HG02870 (cell line): ENCODE measurements around the gene HAND1.

ENCODE experiments used
- ATAC-seq: cut with Tn5 transposase; IDR thresholded peaks from one replicate; pipeline ENCODE4 v1.9.1; 2021; ENCODE audit warnings: mild to moderate bottlenecking, moderate library complexity; ENCODE audit not compliant: unreplicated experiment

Gene HAND1

DNA sequence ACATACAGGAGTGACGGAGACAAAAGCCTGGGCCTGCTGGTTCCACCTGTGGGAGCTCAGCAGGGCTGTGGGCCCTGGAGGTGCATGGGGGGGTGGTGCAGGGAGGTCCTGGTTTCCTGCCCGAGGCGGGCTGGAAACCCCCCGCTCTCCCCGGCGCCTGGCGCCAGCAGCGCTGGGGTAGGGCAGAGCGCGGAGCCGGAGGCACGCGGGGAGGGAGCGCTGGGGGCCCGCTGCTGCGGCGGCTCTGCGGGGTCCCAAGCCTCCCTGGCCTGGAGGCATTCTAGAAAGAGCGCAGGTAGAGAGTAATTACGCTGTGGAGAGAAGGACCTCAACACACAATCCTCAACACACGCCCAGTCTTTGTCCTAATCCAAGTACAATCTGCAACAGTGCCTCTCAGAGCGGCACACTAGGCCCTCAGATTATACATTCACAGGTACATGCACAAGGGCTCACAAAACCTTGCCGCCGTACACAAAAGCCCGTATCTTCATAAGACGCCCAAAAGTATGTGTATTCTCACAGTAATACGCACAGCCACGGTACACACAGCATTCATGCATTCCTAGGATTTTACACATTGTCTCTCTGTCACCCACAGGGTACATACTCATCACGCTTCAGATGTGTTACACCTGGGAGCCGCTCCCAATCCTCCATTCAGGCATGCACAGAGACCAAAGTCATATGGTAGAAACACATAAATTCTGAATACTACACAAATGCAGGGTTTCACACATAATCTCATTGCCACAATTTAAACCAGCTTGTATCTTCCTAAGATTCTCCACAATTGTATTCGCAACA is 2.1 kb upstream of the HAND1 start:
- no peak for ATAC-seq

DNA sequence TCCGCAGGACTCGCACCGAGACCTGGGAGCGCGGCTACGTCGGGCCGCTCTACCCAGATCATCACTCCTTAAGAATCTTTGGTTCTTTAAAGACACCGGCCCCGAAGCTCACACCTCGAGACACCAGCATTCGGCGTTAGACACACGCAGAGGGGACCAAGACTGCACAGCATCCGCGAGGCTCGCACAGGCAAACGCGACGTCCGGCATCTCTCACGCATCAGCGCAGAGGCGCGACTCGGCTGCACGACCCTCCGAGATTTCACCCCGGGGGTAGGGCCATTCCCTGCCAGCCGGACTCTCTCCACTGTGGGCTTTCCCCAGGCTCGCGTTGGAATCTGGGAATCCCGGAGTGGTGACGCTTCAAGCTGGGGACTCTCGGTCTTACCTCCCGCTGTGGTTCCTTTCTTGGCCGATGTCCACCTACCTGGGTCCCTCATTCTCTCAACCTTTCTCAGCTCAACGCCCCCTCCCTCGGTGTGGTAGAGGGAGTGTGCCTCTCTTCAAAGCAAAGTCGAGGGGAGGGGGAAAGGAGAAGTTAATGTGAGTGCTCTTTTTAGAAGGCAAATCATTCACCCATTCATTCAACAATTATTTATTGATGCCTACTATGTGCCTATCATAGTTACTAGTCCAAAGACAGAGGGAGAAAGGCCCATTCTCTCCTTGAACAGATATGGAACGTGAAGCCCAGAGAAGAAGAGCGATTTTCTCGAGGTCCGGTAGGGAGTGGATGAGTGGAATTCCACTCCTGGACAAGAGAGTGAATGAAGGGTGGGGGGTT is 1.3 kb upstream of the HAND1 start:
- no peak for ATAC-seq

DNA sequence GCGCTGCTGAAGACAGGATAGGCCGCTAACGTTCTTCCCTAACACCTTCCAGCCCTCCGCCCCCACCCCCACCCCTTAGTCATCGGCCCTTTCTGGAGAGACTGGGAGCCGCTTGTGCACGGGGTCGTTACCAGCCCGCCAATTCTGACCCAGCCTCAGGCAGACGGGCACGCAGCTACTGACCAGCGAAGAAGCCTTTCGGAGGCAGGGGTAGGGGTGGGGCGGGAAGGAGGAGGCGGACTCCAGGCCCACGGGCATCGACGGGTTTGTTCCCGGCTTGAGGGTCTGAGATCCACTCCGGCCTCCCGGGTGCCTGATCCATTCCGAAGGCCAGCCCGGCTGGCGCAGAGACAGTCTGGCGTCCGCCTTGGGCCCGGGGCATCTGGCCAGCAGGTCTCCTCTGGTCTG is 729 bp upstream of the HAND1 start:
- ATAC-seq, result no peak

DNA sequence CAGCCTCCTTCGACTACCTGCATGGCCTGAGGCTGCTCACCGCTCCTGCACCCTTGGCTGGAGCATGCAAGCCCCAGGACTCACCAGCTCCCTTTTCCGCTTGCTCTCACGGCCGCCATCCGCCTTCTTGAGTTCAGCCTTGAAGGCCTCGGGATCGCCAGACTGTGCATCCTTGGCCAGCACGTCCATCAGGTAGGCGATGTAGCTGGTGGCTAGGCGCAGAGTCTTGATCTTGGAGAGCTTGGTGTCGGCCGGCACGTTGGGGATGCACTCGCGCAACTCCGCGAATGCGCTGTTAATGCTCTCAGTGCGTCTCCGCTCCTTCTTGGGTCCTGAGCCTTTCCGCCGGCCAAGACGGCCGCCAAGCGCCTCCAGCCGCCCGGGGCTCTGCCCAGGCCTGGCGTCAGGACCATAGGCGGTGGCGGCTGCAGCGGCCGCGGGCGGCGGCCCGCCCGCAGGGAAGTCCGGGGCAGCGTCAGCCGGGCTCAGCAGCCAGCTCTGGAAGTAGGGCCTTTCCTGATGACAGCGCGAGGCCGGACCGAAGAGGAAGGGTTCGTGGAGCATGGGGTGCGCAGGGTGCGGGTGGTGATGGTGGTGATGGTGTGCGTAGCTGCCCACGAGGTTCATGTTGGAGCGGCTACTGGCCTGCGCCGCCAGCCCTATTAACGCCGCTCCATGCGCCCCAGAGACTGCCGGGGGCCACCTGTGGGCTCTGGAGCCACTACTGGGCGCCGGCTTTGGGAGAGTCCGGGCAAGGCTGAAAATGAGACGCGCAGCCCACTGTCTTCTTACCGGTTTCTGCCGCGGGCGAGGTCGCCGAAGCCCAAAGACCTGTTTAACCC is 424 bp downstream of the HAND1 start:
- ATAC-seq, result no peak

DNA sequence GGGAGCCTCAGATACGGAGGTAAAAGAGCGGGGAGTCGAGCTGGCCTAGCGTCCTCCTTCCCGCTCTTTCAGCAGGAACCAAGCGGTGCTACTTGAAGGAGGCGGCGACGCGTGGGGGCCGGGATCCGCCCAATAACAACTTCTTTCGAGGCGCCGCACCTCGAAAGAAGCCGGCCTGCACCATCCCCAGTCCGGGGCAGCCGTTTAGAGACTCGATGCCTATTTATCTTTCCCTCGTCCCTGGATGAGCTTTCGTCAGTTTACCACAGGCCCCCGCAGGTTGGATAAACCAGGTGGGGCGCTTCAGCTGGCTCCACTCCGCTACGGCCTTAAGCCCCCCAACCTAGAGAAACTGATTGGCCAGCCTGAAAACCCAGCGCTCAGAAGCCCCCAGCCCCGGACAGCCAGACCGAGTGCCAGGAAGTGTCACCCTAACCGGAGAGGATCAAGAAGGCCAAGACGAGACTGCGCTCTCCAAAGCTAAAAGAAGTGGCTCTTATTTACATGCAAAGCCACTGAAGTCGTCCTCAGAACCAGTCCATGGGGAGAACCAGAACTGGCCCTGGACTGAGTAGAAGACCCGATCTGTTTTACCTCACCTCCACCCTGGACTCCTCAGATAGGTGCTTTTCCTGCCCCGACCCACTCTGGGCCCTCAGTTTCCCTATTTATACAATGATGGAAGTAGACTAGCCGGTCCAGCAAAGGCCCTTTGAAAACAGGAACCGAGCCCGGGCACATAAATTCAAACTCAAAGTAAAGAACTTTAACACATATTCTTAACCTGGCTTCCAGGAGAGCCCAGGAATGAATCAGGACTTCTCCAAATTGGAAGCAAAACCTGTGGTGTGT is 1.4 kb downstream of the HAND1 start:
- ATAC-seq, result no peak

DNA sequence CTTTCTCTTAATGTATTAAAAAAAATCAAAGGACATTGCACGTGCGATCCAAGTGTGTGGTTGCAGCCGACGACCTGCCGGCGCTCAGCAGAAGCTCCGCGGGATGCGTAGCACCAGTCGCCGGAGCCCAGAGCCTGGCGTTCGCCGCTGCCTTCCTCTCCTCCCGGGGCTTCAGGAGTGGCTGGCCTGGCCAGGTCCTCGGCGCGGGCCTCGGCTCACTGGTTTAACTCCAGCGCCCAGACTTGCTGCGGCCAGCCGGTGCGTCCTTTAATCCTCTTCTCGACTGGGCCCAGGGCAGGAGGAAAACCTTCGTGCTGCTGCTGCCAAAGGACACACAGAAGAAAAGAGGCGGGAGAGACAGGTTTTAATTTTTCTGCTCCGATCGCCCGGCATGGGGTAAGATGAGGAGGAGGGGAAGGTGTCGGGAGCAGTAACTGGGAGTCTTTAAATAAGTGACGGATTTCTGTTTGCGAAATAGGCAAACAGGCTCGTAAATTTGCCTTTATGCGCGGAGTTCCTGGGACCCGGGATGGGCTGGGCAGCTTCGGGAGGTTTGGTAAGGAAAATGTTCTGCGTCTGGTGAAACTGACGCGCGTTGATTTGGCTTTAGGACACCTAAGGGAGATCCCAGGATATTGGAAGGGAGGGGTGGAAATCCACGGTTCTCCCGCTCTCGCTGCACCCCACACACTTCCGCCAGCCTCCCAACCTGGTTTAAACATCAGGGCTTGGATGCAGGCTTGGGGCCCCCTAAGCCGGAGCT is 2.3 kb downstream of the HAND1 start:
- no peak for ATAC-seq

DNA sequence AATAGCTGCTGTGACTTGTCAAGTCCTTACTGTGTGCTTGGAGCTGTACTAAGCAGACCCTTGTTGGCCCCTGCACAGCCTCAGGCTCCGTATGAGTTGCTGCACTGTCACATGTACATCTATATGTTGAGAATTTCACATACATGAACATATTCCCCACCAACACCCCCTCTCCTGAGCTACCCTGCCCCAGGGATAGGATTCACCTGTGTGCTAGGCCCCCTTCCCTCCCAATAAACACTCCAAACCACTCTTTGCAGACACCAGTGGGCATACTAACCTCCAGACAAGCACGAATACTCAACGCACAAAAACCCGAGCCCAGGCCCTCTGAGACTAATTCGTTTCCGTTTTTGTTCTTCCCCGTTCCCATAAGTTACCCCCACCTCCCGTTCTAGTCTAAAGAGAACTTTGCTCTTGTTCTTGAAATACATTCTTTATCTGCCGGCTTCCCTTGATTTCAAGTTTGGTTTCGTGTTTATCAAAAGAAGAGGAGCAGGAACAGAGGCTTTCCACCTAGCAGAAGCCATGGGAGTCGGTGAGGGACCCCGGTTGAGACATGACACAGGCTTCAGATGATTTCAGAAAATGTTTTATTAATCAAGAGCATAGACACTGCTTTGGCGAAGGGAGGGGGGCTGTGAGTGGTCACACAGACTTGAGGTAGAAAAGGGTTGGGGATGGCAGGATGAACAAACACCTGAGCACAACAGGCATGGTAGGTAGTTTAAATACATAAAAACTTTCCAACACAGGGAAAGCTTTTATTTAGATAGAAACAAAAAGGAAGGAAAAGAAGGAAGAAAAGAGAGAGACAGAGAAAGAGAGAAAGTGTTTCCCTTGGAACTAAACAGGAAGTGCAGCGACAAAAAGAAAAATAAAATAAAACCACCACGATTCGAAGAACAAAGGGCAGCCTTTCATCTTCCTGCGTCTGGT is 3.4 kb downstream of the HAND1 start:
- ATAC-seq, result no peak

DNA sequence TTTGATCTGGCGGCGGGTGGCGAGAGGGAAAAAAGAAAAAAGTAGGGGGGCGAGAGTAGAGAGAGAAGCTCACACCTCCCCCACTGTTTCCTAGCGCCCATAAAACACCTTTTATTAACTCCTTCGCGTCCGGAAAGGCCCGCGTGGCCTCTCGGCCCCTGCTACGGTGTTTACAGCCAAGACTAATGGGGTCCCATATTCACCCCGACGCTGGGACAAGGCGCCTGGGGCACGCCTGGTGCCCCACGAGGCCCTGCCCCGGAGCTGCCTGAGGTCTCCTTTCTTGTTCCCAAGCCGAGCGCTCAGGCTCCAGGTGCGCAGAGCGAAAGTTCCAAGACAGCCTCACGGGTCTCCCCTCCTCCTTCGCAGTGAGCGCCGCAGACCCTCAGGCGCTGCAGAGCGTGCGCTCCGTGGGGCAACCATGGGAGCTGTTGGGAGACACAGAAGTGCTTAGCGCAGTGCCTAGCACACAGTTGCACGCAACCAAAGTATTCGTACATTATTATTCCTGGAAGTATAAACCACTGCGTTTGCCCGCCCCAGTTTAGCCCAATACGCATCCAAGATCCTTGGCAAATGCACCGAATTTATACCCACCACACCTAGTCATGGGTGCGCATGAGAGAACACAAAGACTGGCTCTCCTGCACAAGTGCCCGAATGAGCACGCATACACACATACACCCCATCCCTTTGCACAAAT is 4.3 kb downstream of the HAND1 start:
- ATAC-seq, result no peak

DNA sequence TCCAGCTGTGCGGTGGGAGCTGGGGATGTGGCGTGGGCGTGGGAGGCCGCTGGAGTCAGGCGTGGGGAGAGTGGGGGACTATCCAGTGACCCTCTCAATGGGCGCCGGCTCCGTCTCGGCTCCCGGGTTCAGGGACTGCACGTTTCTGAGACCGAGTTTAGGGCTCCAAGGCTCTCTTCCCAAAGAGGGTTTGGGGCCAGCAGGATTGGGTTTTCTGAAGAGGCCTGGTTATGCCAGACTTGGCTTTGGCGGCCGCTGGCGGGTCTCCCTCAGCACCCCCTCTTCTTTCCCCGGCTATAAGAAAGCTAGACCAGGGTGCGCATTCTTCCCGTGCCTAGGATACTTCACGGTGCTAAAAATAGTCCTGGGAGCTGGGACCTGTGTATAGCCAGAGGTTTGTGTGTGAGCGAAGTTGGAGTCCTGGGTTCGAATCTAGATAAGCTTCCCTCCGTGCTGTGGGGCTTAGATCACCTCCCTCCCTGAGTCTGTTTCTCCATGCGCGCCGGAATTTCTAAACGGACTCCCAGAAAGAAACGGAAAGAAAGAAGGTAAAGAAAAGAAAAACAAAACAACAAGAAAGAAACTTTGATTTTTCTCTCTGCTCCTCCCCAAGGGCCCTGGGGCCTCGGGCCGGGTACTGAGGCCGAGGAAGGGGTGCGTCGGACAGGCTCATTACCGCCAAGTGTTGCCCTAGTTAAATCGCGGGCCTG is 5.0 kb downstream of the HAND1 start:
- no peak for ATAC-seq

DNA sequence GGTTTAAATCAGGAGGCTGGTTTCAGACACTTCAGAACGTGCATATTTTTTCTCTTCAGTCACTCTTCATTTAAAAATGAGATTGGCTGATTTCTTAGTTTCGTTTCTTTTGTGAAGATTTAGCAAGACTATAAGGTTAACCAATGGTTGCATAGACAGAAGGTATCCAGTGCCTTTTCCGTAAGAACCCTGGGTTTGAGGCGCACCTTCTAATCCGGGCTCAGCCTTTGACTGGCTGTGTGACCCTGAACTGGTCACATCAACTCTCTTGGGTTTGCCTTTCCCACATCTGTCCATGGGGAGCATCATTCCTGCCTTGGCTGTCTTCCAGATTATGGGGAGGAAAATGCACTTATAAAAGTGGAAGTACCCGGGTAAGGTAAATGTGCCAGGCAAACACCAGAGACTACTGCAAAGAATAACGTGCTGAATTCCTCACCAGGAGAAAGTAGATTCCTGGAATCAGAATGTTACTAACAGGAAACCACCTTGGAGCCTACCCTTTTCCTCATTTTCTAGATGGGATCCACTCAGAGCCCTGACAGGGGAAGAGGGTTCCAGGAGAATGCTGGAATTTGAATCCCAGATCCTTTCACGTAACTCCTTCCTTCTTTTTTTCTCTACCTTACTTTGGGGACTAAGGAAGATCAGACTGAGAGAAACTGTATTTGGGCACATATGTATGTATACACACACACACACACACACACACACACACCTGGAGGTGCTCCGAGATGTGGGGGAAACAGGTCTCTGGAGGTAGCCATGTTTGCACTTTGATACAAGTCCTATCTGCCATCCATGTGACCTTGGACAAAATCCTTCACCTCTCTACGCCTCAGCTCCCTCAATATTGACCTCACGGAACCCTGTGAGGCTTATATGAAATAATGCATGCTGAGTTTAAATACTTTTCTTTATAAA is 6.8 kb downstream of the HAND1 start:
- no peak for ATAC-seq

DNA sequence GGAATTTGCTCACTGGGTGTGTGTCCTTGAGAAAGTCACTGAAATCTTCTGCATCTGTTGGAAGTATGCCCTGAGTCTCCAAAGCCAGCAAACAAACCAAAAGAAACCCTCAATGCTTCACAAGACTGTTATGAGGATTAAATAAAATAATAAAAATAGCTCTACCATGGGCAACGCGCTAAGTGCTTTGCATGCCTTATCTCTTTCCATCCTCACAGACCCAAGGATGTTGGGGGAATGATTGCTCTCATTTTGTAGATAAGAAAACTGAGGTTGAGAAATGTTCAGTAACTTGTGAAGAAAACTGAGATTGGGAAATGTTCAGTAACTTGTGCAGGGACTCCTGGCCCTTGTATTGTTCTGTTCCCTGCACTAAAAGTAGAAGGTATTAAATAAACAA is 7.9 kb downstream of the HAND1 start:
- no peak for ATAC-seq

DNA sequence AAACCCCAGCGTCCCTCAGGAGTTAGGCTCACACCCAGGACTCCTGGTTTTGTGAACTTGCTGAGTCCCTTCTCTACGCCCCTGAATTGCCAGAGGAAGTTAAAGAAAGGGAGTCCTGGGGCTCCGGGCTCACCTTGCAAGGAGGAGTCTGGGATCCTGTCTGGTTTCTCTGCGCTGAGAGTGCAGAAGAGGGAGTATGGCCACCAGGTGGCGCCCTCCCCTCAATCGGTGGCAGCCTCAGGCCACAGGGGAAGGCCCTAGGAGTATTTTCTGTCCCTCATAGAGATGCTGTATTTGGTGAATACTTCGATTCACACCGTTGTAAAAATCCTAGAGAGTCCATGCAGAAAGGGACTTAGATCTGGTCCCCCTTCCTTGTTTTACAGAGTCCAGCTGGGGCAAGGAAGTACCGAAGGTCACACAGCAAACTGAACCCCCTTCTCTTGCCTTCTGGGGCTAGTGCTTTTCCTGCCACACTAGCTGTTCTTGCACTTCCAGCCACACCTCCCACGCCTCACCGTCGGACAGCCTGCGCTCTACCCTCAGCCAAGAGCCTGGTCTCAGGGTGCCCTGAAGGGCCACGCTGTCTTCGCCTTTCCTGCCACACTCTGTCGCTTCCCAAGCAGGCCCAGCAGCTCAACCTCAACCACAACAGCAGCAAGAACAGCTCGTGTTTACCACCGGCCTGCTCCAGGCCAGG is 10.2 kb downstream of the HAND1 start:
- peak; percentile 93 for ATAC-seq

DNA sequence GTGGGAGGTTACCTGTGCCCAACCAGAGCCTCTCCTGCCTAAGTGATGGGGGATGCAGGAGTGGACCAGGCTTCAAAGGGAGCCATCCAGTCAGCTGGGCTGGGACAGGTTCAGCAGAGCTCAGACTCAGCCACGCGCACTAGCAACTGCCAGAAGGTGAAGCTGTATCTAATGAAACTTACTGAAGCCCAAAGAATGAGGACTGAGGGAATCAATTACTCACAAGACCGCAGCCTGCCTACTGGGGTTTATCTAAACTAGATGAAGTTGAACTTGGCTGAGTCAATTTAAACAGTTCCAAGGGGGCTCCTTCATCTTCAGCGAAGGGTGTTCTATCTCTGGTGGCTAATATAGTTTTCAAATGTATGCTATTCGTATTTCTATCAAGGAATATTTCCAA is 11.4 kb downstream of the HAND1 start:
- ATAC-seq, result no peak

DNA sequence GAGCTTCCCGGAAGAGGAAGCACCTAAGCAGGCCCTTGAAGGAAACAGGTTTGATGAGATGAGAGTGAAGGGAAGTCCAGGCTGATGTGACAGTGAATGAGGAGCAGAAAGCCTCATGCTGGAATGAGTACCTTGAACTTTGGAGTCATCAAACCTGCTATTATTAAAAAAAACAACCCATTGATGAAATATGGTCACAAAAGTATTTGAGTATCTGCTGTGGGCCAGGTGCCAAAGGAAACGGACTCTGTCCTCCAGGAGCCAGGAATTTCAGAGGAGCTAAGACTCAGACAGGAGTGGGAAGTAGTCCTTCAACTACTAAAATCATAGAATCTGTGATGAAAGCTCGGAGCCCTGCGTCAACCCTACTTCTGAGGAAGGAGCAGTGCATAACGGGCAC is 11.9 kb downstream of the HAND1 start:
- ATAC-seq, result no peak

DNA sequence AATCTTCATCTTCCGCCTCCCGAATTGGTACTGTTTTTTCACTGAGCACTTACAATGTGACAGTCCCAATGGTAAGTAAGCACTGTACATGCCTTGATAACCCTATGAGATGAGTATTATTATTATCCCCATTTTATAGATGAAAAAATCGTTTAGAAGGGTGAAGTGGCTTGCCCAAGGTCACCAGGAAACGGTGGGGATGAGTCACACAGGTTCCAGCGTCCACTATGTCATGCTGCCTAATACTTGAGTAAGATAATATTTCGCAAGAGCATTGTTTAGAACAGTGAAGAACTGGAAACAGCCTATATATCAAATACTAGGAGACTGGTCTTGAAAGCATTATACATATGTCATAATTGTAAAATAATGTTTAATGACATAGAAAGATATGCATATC is 12.9 kb downstream of the HAND1 start:
- ATAC-seq, result no peak

DNA sequence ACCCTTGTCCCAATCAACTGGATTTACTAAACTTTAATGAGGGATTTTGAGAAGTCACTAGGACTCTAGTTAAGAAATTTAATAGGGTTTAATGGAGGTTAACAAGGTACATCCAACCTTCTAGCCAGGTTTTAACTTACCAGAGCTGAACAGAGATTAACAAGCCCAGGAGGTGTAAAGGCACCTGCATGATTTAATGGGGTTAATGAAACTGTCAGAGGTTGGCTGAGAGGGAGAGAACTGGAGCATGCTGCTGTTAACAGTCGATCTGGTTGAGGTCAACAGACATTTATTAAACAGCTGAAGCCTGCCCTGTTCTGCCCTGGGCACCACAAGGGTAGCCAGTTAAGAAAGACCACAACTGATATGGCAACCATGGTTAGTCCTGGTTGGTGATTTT is 13.6 kb downstream of the HAND1 start:
- no peak for ATAC-seq
